Prostate gland (tissue), 2 donors: ENCODE results near the gene USP20. TPM values are rescaled to one million over a fixed set of nuclear protein-coding genes. Genes with fewer than 3 reads are reported as not detected.
"Not testable (repeated sequence)": the region's sequence is repeated elsewhere in the genome, so short reads cannot be mapped to it uniquely, and the experiment has no call there.

Experiments
- DNase-seq: peaks from one replicate; pipeline ENCODE4 v3.0.0-alpha.2; 2019; ENCODE audit warnings: low spot score
- H3K27ac ChIP-seq, 2 donors: fragments of 200-600 bp; sonication (generic); 2 replicates each; pipeline ENCODE4 v1.5.1; 2017 to 2019
- H3K27me3 ChIP-seq: fragments of 200-600 bp; sonication (generic); replicated peaks from 2 replicates; pipeline ENCODE4 v1.5.1; 2019; ENCODE audit not compliant: insufficient read depth
- H3K36me3 ChIP-seq, 2 donors: fragments of 200-600 bp; sonication (generic); 1 replicate in 1 of 2; 2 replicates in 1 of 2; pipeline versions ENCODE4 v1.5.1 to v1.8.1; 2017 to 2019
- H3K4me1 ChIP-seq: fragments of 200-600 bp; sonication (generic); replicated peaks from 2 replicates; pipeline ENCODE4 v1.5.1; 2019
- H3K4me3 ChIP-seq, 2 donors: fragments of 200-600 bp; sonication (generic); 2 replicates each; pipeline ENCODE4 v1.5.1; 2017 to 2019
- H3K9me3 ChIP-seq: fragments of 200-600 bp; sonication (generic); 2 replicates; pipeline ENCODE4 v1.5.1; 2017
- POLR2A ChIP-seq: fragments of 450-650 bp; IDR thresholded peaks from one replicate; pipeline ENCODE4 v1.6.1; 2016; ENCODE audit warnings: antibody characterized with exemption, mild to moderate bottlenecking
- POLR2AphosphoS5 ChIP-seq: sonication (generic); formaldehyde crosslinking; IDR thresholded peaks from one replicate; pipeline ENCODE4 v1.6.1; 2017; ENCODE audit warnings: antibody characterized with exemption
- WGBS: methylation state at CpG from one replicate; pipeline ENCODE4 v1.1.5; 2018; 5-methylcytosine and 5-hydroxymethylcytosine counted together
- intact Hi-C: fragments of 100-400 bp; cut with DNase I; formaldehyde crosslinking; loops from one replicate; pipeline ENCODE4 v1.14.2; 2022
- total RNA-seq, 2 donors: library from RNA; depleted of rRNA; stranded (reverse); fragments of >200 nt; gene quantifications; one replicate each; pipeline ENCODE4 v1.1.0, GENCODE V29; 2016
- TF ChIP-seq, protein P1 (sequence below), 4 experiments: fragments of 200-600 bp in 2 of 4; fragments of 450-650 bp in 2 of 4; sonication (generic) in 2 of 4; IDR thresholded peaks; 1 replicate in 3 of 4; 2 replicates in 1 of 4; pipeline ENCODE4 v1.5.1; 2016 to 2019; ENCODE audit warnings: antibody characterized with exemption in 4 of 4, mild to moderate bottlenecking in 2 of 4, moderate library complexity in 2 of 4

The USP20 gene
- total RNA-seq, 2 donors from 2014 or later = 34.8 to 53.5 TPM

DNA sequence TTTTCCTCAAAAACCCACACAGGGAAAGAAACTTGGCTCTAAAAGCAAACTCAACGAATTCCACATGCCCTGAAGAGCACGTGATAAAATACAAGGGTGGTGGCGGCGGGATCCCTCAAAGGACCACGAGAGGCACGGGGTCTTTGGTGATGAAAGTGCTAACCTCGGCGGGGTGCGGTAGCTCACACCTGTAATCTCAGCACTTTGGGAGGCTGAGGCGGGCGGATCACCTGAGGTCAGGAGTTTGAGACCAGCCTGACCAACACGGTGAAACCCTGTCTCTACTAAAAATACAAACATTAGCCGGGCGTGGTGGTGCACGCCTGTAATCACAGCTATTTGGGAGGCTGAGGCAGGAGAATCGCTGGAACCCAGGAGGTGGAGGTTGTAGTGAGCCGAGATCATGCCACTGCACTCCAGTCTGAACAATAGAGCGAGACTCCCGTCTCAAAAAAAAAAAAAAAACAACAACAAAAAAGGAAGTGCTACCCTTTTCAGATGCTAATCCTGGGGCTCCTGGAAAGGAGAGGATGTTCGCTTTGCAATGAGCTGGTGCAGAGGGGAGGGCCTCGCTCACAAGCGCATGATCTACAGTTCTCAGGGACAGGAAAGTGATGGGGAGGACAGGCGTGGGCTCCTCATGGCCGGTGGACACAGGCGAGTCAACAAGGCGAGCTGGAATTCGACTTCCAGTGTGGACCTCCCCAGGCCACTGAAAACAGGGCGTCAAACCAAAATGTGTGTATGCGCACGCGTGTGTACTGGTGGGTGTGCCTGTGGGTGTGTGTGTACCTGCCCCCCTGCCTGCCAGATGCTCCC is 54.1 kb downstream of the USP20 start:
- intact Hi-C loops = loop anchor here (5.0 kb wide), 2 partner anchors 43 to 348 kb away; no protein-coding TSS in a partner anchor
- peaks cover 12% of the 10 kb centered on the region for H3K4me1 ChIP-seq
- no peak overlapping the region for H3K4me3 ChIP-seq
- peaks cover 0 to 3% of the 10 kb centered on the region in 2 donors for H3K36me3 ChIP-seq
- 93% methylated on average over 31 of the region's 31 CpGs for WGBS
- no peak overlapping the region for H3K27ac ChIP-seq
- no peak for TF ChIP-seq POLR2A
- no peak for TF ChIP-seq POLR2AphosphoS5
- TF ChIP-seq, protein P1, sequence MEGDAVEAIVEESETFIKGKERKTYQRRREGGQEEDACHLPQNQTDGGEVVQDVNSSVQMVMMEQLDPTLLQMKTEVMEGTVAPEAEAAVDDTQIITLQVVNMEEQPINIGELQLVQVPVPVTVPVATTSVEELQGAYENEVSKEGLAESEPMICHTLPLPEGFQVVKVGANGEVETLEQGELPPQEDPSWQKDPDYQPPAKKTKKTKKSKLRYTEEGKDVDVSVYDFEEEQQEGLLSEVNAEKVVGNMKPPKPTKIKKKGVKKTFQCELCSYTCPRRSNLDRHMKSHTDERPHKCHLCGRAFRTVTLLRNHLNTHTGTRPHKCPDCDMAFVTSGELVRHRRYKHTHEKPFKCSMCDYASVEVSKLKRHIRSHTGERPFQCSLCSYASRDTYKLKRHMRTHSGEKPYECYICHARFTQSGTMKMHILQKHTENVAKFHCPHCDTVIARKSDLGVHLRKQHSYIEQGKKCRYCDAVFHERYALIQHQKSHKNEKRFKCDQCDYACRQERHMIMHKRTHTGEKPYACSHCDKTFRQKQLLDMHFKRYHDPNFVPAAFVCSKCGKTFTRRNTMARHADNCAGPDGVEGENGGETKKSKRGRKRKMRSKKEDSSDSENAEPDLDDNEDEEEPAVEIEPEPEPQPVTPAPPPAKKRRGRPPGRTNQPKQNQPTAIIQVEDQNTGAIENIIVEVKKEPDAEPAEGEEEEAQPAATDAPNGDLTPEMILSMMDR (IDR thresholded peaks at IDR 0.05) = no peak
- H3K9me3 ChIP-seq = no peaks in the 10 kb centered on the region
- H3K27me3 ChIP-seq = no peaks in the 10 kb centered on the region
- DNase-seq = no peak

DNA sequence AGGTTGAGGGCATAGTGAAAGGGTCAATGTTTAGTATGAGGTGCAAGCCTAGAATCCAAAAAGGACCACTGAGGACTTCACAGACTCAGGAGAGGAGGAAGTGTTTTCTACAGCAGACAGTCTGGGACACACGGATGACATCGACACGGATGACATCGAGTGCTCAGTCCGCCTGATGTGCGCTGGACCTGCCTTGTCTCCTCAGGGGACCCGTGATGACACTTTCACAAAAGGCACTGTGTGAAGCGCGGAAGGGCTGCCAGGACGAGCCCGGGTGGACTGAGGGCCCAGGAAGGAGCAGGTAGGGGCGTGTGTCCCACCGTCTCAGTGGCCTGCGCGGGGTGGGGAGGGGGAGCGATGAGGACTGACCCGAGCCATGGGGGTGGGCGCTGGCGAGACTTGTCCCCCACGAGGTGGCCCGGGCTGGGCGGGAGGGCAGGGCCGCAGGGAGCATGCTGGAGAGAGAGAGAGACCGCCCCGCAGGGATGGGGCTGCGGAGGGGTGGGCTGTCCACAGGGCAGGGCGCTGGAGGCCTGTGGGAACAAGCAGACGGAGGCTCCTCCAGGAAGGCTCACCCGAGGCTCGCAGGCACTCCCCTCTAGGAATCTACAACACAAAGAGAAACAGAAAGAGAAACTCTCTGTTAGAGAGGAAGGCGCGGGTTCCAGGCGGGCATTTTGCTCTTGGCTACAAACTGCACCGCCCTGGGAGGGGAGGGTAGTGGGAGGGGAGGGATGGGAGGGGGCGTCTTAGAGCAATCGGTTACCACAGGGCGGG is 54.9 kb downstream of the USP20 start:
- WGBS = 63% methylated on average over 37 of the region's 37 CpGs
- DNase-seq = no peak
- Histone ChIP-seq H3K9me3 (no peaks in the 10 kb centered on the region), H3K27me3 (no peaks in the 10 kb centered on the region), H3K36me3 (peaks cover 0 to 3% of the 10 kb centered on the region in 2 donors), H3K4me3 (no peak overlapping the region), H3K4me1 (peaks cover 5% of the 10 kb centered on the region), H3K27ac (peak overlapping the region; percentile 22 to 41)
- TF ChIP-seq, protein P1 (IDR thresholded peaks at IDR 0.05) = no peak
- no peak for TF ChIP-seq POLR2AphosphoS5
- TF ChIP-seq POLR2A = no peak
- intact Hi-C loops = loop anchor here (5.0 kb wide), 2 partner anchors 42 to 347 kb away; no protein-coding TSS in a partner anchor

DNA sequence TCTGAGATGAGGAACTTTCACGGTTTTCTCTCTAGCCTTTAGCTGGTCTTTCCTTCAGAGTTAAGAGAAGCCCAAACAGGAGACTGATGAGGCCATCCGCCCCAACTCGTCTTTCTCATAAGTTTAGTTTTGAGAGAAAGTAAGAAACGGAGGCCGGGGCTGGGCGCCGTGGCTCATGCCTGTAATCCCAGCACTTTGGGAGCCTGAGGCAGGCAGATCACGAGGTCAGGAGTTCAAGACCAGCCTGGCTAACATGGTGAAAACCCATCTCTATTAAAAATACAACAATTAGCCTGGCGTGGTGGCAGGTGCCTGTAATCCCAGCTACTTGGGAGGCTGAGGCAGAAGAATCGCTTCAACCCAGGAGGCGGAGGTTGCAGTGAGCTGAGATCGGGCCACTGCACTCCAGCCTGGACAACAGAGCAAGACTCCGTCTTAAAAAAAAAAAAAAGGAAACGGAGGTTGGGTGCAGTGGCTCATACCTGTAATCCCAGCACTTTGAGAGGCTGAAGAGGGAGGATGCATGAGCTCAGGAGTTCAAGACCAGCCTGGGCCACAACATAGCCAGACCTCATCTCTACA is 55.6 kb downstream of the USP20 start:
- peak overlapping the region; percentile 22 to 41 for H3K27ac ChIP-seq
- intact Hi-C loops, H3K4me3 ChIP-seq, H3K9me3 ChIP-seq, H3K36me3 ChIP-seq, H3K4me1 ChIP-seq, DNase-seq, H3K27me3 ChIP-seq: not testable (repeated sequence)
- WGBS = 74% methylated on average over 14 of the region's 14 CpGs

DNA sequence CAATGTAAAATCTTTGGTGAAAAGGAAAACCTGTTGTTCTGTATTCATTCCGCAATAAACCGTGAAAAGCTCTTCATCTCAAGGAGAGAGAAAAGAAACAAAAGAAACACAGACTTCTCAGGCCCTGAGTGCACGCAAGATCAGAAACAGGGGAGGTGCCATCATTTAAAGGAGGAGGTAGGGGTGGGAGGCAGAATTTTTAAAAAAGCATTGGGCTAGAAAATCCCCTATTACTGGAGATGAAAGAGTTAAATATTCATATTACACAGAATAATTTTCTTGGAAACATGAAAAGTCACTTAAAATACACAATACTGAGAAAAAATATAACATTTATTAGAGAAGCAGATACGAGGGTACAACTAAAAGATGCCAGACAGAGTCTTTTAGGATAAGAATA is 56.3 kb downstream of the USP20 start:
- WGBS = 58% methylated on average over 4 of the region's 4 CpGs

More for the DNA sequence above, 56.3 kb downstream of the USP20 start:
- Histone ChIP-seq H3K4me1 (no peaks in the 10 kb centered on the region), H3K27me3 (no peaks in the 10 kb centered on the region), H3K9me3 (no peaks in the 10 kb centered on the region), H3K27ac (peak overlapping the region; percentile 19 to 41), H3K4me3 (no peak overlapping the region), H3K36me3 (peaks cover 0 to 3% of the 10 kb centered on the region in 2 donors)
- DNase-seq = no peak
- intact Hi-C loops = no loop called here
- TF ChIP-seq, protein P1 (IDR thresholded peaks at IDR 0.05) = no peak
- TF ChIP-seq POLR2A = no peak
- no peak for TF ChIP-seq POLR2AphosphoS5
